Astrocyte of the spinal cord (primary cell): ENCODE measurements around the gene PSME3IP1.
A peak's percentile ranks its signal among the peaks of the same experiment; 100 is the strongest.

Experiments
- DNase-seq: peaks from one replicate; pipeline ENCODE4 v3.0.0; 2011; ENCODE audit warnings: low read depth, low spot score
- H3K4me3 ChIP-seq: 2 replicates; pipeline ENCODE4 v1.5.1; 2011; ENCODE audit warnings: low read depth, mild to moderate bottlenecking, low read length, moderate library complexity
- CTCF ChIP-seq: IDR thresholded peaks from 2 replicates; pipeline ENCODE4 v1.5.1; 2012; ENCODE audit warnings: low read depth, mild to moderate bottlenecking, low read length, inconsistent platforms
- in situ Hi-C: cut with HindIII; loops from 2 replicates; pipeline ENCODE4 v1.10.0; 2017; ENCODE audit warnings: low sequenced_read_pairs

The PSME3IP1 gene

GRCh38 chr16:57185945-57186871 is at the start of gene PSME3IP1, which contains the start of gene RSPRY1:
Gene PSME3IP1 (minus strand): TSS chr16:57186039. CDS start chr16:57173854, 12,185 bp downstream.
Gene RSPRY1 (plus strand): TSS chr16:57186329. CDS start chr16:57204659, 18,330 bp downstream.
- in situ Hi-C loops = no loop called here
- no peak for TF ChIP-seq CTCF
- peak; percentile 100 for DNase-seq
- H3K4me3 ChIP-seq = peak within 1 kb of the TSS; percentile 93

GRCh38 chr16:57235128-57236021 is 49.5 kb upstream of the PSME3IP1 start:
- in situ Hi-C loops = no loop called here
- peak; percentile 89 for DNase-seq
- H3K4me3 ChIP-seq = no peak overlapping the region
- TF ChIP-seq CTCF = no peak

- in situ Hi-C loops = no loop called here
- no peak for DNase-seq
- H3K4me3 ChIP-seq = no peak overlapping the region
- no peak for TF ChIP-seq CTCF
These were observed 48.9 kb upstream of the PSME3IP1 start for GRCh38 chr16:57234707-57235092.

GRCh38 chr16:57233944-57234706 is 48.3 kb upstream of the PSME3IP1 start:
- no peak for DNase-seq
- TF ChIP-seq CTCF = no peak
- in situ Hi-C loops = no loop called here
- no peak overlapping the region for H3K4me3 ChIP-seq

- no peak overlapping the region for H3K4me3 ChIP-seq
- no peak for TF ChIP-seq CTCF
- no peak for DNase-seq
- in situ Hi-C loops = no loop called here
These were observed 46.0 kb upstream of the PSME3IP1 start for GRCh38 chr16:57231821-57232350.
